Liver (tissue), 9 donors: ENCODE measurements around the gene SARDH. TPM values are rescaled to one million over a fixed set of nuclear protein-coding genes. Genes with fewer than 3 reads are reported as not detected.

Experiments used
- DNase-seq: peaks from one replicate; pipeline ENCODE4 v3.0.0-alpha.2; 2017; ENCODE audit warnings: low spot score
- H3K27ac ChIP-seq, 2 donors: one replicate each; pipeline ENCODE4 v1.7.0; 2013; ENCODE audit warnings: inconsistent platforms in 2 of 2, low read length in 2 of 2, control low read depth in 1 of 2, low read depth in 1 of 2, mild to moderate bottlenecking in 1 of 2
- H3K27me3 ChIP-seq, 4 donors: one replicate each; pipeline versions ENCODE4 v1.6.1 to v1.7.0; 2013; ENCODE audit warnings: low read length in 3 of 4, inconsistent platforms in 1 of 4, mild to moderate bottlenecking in 1 of 4, moderate library complexity in 1 of 4; ENCODE audit not compliant: control insufficient read depth in 4 of 4, insufficient read depth in 4 of 4
- H3K36me3 ChIP-seq, 4 donors: one replicate each; pipeline versions ENCODE4 v1.6.1 to v1.7.0; 2013; ENCODE audit warnings: low read length in 3 of 4, mild to moderate bottlenecking in 3 of 4, low read depth in 1 of 4, moderate library complexity in 1 of 4; ENCODE audit not compliant: control insufficient read depth in 4 of 4, insufficient read depth in 3 of 4
- H3K4me1 ChIP-seq, 4 donors: one replicate each; pipeline versions ENCODE4 v1.6.1 to v1.7.0; 2013; ENCODE audit warnings: low read length in 3 of 4, mild to moderate bottlenecking in 3 of 4, moderate library complexity in 1 of 4; ENCODE audit not compliant: control insufficient read depth in 4 of 4, insufficient read depth in 4 of 4
- H3K4me3 ChIP-seq, 3 donors: one replicate each; pipeline versions ENCODE4 v1.6.1 to v1.7.0; 2013; ENCODE audit warnings: low read length in 3 of 3, control low read depth in 1 of 3, low read depth in 1 of 3, mild to moderate bottlenecking in 1 of 3
- H3K9ac ChIP-seq, 2 donors: one replicate each; pipeline ENCODE4 v1.7.0; 2013; ENCODE audit warnings: low read length in 2 of 2, mild to moderate bottlenecking in 2 of 2, moderate library complexity in 2 of 2, control low read depth in 1 of 2, low read depth in 1 of 2
- H3K9me3 ChIP-seq, 4 donors: one replicate each; pipeline versions ENCODE4 v1.6.1 to v1.7.0; 2013; ENCODE audit warnings: low read length in 3 of 4; ENCODE audit not compliant: control insufficient read depth in 4 of 4
- EGR1 ChIP-seq, 2 donors: IDR thresholded peaks; 2 replicates each; pipeline ENCODE4 v1.6.1; 2016 to 2018; ENCODE audit warnings: antibody characterized with exemption in 2 of 2, low read depth in 2 of 2
- FOXA1 ChIP-seq: IDR thresholded peaks from 2 replicates; pipeline ENCODE4 v1.6.1; 2016; ENCODE audit warnings: antibody characterized with exemption
- FOXA2 ChIP-seq: IDR thresholded peaks from 2 replicates; pipeline ENCODE4 v1.6.1; 2016; ENCODE audit warnings: antibody characterized with exemption
- GABPA ChIP-seq, 2 donors: IDR thresholded peaks in 1 of 2; conservative IDR thresholded peaks in 1 of 2; 2 replicates each; pipeline ENCODE4 v1.6.1; 2016; ENCODE audit warnings: antibody characterized with exemption in 2 of 2, mild to moderate bottlenecking in 1 of 2, moderate library complexity in 1 of 2
- HNF4A ChIP-seq, 2 donors: conservative IDR thresholded peaks; 2 replicates each; pipeline ENCODE4 v1.6.1; 2016; ENCODE audit warnings: antibody characterized with exemption in 2 of 2, mild to moderate bottlenecking in 2 of 2
- HNF4G ChIP-seq: IDR thresholded peaks from 2 replicates; pipeline ENCODE4 v1.6.1; 2016; ENCODE audit warnings: antibody characterized with exemption
- JUND ChIP-seq, 2 donors: IDR thresholded peaks; 2 replicates each; pipeline ENCODE4 v1.6.1; 2016; ENCODE audit warnings: antibody characterized with exemption in 2 of 2
- RAD21 ChIP-seq, 2 donors: IDR thresholded peaks; 2 replicates each; pipeline ENCODE4 v1.6.1; 2016; ENCODE audit warnings: antibody characterized with exemption in 2 of 2, mild to moderate bottlenecking in 2 of 2
- REST ChIP-seq: IDR thresholded peaks from 2 replicates; pipeline ENCODE4 v1.6.1; 2016; ENCODE audit warnings: antibody characterized with exemption, mild to moderate bottlenecking
- RXRA ChIP-seq, 2 donors: IDR thresholded peaks; 2 replicates each; pipeline ENCODE4 v1.6.1; 2017 to 2018; ENCODE audit warnings: antibody characterized with exemption in 2 of 2, mild to moderate bottlenecking in 1 of 2
- SP1 ChIP-seq: IDR thresholded peaks from 2 replicates; pipeline ENCODE4 v1.6.1; 2018; ENCODE audit warnings: antibody characterized with exemption, mild to moderate bottlenecking
- TAF1 ChIP-seq: conservative IDR thresholded peaks from 2 replicates; pipeline ENCODE4 v1.6.1; 2016; ENCODE audit warnings: antibody characterized with exemption, mild to moderate bottlenecking
- YY1 ChIP-seq: IDR thresholded peaks from 2 replicates; pipeline ENCODE4 v1.6.1; 2016; ENCODE audit warnings: antibody characterized with exemption, mild to moderate bottlenecking
- ZBTB33 ChIP-seq: IDR thresholded peaks from 2 replicates; pipeline ENCODE4 v1.6.1; 2016; ENCODE audit warnings: antibody characterized with exemption
- WGBS: extraction: QIAGEN DNeasy Blood & Tissue Kit; methylation state at CpG from one replicate; pipeline ENCODE4 v1.1.7; 2013; 5-methylcytosine and 5-hydroxymethylcytosine counted together
- polyA plus RNA-seq, 2 donors: library from polyadenylated mRNA; stranded (reverse) in 1 of 2; unstranded in 1 of 2; fragments of 200-250 nt in 1 of 2; fragments of >200 nt in 1 of 2; fragmentation: Nextera tagmentation in 1 of 2; extraction: Ambion mirVana in 1 of 2; gene quantifications; one replicate each; pipeline versions ENCODE4 v1.2.1 to v1.2.3, GENCODE V29; 2013 to 2015
- total RNA-seq, 2 donors: library from RNA; depleted of rRNA; stranded (reverse); fragments of >200 nt; gene quantifications; one replicate each; pipeline ENCODE4 v1.2.3, GENCODE V29; 2014
- TF ChIP-seq, protein P1 (sequence below): IDR thresholded peaks from 2 replicates; pipeline ENCODE4 v1.6.1; 2016; ENCODE audit warnings: antibody characterized with exemption
- donor health status: healthy.
- donor health status: healthy.
- donor health status: healthy.
- donor health status: healthy.
- donor health status: healthy.

SARDH gene
- total and polyA plus RNA-seq, 4 donors = 53.7 to 291 (median 63.4) TPM

DNA sequence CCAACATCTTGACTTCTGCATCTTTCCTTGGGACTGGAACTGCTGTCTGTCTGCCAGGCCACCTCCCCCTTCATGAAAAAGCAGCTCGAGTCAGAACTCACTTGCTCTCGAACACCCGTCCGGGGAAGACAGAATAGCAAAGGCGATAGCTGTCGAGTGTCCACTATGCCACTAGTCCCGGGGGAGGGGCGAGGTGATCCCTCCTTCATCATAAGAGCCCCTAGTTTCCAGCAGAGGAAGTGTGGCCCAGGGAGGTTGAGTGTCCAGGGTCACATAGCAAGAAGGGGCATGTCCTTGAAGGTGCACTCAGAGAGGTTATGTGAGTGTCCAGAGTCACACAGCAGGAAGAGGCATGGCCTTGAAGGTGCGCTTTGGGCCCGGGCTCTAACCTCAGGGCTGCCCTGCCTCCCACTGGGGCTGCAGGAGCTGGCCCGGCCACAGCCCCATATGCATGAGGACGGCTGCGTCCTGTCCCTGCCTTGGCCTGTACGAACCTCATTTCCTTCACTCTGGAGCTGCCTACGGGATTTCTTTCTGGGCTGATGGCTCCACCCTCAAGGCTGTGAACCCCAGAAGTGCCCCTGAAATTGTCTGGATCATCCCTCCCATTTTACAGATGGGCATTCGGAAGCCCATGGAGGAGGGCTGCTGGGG is 95.3 kb downstream of the SARDH start:
- Histone ChIP-seq H3K4me3 (no peak overlapping the region), H3K27ac (no peak overlapping the region), H3K27me3 (no peaks in the 10 kb centered on the region), H3K9me3 (no peaks in the 10 kb centered on the region), H3K4me1 (no peaks in the 10 kb centered on the region), H3K9ac (no peak overlapping the region), H3K36me3 (no peaks in the 10 kb centered on the region)
- TF ChIP-seq TAF1 (no peak), REST (no peak), RXRA (IDR thresholded peaks at IDR 0.05) (no peak), ZBTB33 (no peak), JUND (IDR thresholded peaks at IDR 0.05) (no peak)
- WGBS = 68% methylated on average over 16 of the region's 16 CpGs
- DNase-seq = no peak

DNA sequence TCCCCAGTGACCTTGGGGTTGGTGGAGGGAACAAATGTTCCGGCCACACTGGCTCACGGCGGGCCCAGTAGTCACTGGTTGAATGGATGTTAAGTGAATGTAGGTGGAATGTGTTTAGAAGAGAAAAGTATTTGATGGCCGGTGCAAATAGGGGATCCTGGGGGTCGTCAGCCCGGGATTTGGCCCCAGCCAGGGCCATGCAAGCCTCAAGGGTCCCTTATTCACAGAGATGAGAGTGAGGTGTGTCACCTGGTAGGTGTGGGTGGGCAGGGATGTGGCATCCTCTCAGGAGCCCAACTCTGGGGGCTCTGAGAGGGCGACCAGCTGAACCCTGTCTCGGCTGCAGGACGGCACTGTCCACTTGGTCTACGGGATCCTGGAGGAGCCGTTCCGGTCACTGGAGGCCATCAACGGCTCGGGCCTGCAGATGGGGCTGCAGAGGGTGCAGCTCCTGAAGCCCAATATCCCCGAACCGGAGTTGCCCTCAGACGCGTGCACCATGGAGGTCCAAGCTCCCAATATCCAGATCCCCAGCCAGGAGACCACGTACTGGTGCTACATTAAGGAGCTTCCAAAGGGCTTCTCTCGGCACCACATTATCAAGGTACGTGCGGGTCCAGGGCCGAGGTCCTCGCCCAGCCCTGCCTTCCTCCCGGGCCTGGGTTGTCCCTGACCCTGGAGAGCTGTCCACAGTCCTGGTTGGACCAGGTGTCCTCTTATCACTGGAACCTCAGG is 96.1 kb downstream of the SARDH start:
- TF ChIP-seq, protein P1, sequence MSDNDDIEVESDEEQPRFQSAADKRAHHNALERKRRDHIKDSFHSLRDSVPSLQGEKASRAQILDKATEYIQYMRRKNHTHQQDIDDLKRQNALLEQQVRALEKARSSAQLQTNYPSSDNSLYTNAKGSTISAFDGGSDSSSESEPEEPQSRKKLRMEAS = no peak
- TF ChIP-seq JUND (IDR thresholded peaks at IDR 0.05) (no peak), HNF4G (no peak), HNF4A (conservative IDR thresholded peaks at IDR 0.05) (no peak), FOXA1 (no peak), TAF1 (no peak), RAD21 (IDR thresholded peaks at IDR 0.05) (no peak)
- no peak overlapping the region for H3K9ac ChIP-seq
- no peaks in the 10 kb centered on the region for H3K36me3 ChIP-seq
- WGBS = 89% methylated on average over 25 of the region's 25 CpGs
- H3K27me3 ChIP-seq = no peaks in the 10 kb centered on the region
- no peak overlapping the region for H3K4me3 ChIP-seq
- H3K27ac ChIP-seq = no peak overlapping the region
- H3K9me3 ChIP-seq = no peaks in the 10 kb centered on the region
- H3K4me1 ChIP-seq = no peaks in the 10 kb centered on the region
- DNase-seq = no peak

DNA sequence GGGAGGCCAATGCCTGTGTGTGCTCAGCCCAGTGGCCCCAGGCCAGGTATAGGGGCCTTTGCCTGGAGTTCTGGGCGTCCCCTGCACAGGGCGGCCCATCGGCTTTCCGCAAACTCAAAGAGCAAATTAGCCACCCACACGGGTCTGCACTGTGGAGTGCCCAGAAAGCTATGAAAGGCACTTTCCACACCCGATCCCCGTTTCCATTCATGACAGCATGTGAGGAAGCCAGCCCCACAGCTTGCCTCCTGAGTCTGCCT is 96.8 kb downstream of the SARDH start:
- whole genome bisulfite sequencing = 94% methylated on average over 7 of the region's 7 CpGs
- Histone ChIP-seq H3K9me3 (no peaks in the 10 kb centered on the region), H3K36me3 (no peaks in the 10 kb centered on the region), H3K4me3 (no peak overlapping the region), H3K9ac (no peak overlapping the region), H3K27ac (no peak overlapping the region), H3K4me1 (no peaks in the 10 kb centered on the region), H3K27me3 (no peaks in the 10 kb centered on the region)
- no peak for DNase-seq
- TF ChIP-seq GABPA (IDR thresholded peaks at IDR 0.05 in 1 of 2, conservative IDR thresholded peaks at IDR 0.05 in 1 of 2) = no peak
- TF ChIP-seq FOXA2 = no peak
- TF ChIP-seq, protein P1 = no peak
- no peak for TF ChIP-seq RAD21 (IDR thresholded peaks at IDR 0.05)
- no peak for TF ChIP-seq HNF4A (conservative IDR thresholded peaks at IDR 0.05)
- no peak for TF ChIP-seq FOXA1
- no peak for TF ChIP-seq JUND (IDR thresholded peaks at IDR 0.05)
- no peak for TF ChIP-seq ZBTB33
- no peak for TF ChIP-seq RXRA (IDR thresholded peaks at IDR 0.05)
- TF ChIP-seq HNF4G = no peak
- TF ChIP-seq YY1 = no peak
- TF ChIP-seq EGR1 (IDR thresholded peaks at IDR 0.05; ENCODE audit: low read depth in 2 of 2) = no peak
- no peak for TF ChIP-seq TAF1
- no peak for TF ChIP-seq SP1
